HG02798 (cell line): Measurements from ENCODE around the gene POTEB2.
"Not testable (repeated sequence)": the region's sequence is repeated elsewhere in the genome, so short reads cannot be mapped to it uniquely, and the experiment has no call there.

Experiments used
- ATAC-seq: cut with Tn5 transposase; IDR thresholded peaks from one replicate; pipeline ENCODE4 v1.9.1; 2021; ENCODE audit warnings: mild to moderate bottlenecking; ENCODE audit not compliant: unreplicated experiment, poor library complexity

The POTEB2 gene

GRCh38 chr15:20866214-20866613 is at the start of gene POTEB2:
POTEB2 (minus strand) TSS chr15:20866314; CDS start chr15:20866281, 33 bp downstream.
- not testable (repeated sequence) for ATAC-seq

- ATAC-seq, result not testable (repeated sequence)
Observed at GRCh38 chr15:20879916-20880315, 13.8 kb upstream of the POTEB2 start.

GRCh38 chr15:20878464-20878863 is 12.3 kb upstream of the POTEB2 start:
- ATAC-seq, result not testable (repeated sequence)

- not testable (repeated sequence) for ATAC-seq
Observed at GRCh38 chr15:20877819-20878218, 11.7 kb upstream of the POTEB2 start.
